NCI-H187 (cell line): ENCODE measurements around the gene USP11.

Experiments
- DNase-seq, 2 experiments: peaks; one replicate each; lab custom pipeline; 2025; lab: John Stamatoyannopoulos, UW

Gene USP11

DNA sequence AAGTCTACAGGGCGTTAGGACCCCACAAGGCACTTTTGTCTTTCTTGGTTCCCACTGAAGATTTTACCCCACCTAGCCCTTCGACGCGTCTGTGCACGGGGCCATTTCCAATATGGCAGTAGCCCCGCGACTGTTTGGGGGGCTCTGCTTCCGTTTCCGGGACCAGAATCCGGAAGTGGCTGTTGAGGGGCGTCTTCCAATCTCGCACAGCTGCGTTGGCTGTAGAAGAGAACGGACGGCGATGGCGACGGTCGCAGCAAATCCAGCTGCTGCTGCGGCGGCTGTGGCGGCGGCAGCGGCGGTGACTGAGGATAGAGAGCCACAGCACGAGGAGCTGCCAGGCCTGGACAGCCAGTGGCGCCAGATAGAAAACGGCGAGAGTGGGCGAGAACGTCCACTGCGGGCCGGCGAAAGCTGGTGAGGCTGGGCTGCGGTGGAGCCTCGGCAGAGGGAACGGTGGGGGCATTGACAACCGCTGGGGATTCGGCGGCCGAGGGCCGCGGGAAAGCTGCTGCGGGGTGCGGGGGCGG, at the start of gene USP11:
Gene USP11, plus strand, starts transcription at position 207 of the 530 bp plus-strand sequence. Its CDS starts 35 bp downstream, at position 242.
- DNase-seq = no peak

DNA sequence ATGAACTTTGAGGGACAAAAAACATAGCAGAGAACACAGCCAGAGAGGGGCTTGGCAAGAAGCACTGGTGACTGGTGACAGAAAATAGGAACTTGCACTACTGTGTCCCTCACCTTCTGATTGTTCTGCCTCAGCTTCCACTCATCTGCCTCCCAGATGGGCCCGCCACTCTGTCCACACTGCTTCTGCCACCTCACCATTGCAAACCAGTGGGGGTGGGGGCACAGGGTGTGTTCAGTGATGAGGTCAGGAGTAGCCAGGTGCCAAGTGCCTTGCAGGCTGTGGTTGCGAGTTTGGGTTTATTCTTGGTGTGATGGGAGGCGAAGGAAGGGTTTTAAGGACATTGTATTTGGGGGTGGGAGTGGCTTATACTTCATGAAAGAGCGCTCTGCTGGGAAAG, 48.3 kb upstream of the USP11 start:
- DNase-seq = no peak

DNA sequence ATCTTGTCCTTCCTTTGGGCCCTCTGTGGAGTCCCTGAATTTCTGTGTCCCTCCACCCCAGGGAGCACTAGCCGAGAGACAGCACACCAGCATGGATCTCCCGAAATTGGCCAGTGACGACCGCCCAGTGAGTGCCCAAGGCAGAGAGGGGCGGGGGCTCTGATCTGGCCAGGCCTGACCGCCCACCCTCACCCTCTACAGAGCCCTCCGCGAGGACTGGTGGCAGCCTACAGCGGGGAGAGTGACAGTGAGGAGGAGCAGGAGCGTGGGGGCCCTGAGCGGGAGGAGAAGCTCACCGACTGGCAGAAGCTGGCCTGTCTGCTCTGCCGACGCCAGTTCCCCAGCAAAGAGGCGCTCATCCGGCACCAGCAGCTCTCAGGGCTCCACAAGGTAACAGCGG, 47.6 kb upstream of the USP11 start:
- DNase-seq = no peak

DNA sequence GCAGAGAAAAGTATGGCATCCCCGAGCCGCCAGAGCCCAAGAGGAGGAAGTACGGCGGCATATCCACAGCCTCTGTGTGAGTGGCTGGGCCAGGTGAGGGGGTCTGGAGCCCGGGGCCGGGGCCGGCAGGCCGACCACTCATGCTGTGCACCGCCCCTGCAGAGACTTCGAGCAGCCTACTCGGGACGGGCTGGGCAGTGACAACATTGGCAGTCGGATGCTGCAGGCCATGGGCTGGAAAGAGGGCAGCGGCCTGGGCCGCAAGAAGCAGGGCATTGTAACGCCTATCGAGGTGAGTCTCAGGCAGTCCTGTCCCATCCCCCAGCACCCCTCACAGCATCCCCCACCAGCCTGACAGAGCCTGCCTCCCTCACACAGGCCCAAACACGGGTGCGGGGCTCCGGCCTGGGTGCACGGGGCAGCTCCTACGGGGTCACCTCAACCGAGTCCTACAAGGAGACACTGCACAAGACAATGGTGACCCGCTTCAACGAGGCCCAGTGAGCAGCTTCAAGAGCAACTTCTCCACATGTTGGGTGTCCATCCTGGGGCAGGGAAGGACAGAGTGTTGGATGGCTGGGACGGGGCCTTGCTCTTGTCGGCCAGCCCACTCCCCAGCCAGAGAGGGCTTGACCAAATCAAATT, 46.6 kb upstream of the USP11 start:
- DNase-seq = no peak

DNA sequence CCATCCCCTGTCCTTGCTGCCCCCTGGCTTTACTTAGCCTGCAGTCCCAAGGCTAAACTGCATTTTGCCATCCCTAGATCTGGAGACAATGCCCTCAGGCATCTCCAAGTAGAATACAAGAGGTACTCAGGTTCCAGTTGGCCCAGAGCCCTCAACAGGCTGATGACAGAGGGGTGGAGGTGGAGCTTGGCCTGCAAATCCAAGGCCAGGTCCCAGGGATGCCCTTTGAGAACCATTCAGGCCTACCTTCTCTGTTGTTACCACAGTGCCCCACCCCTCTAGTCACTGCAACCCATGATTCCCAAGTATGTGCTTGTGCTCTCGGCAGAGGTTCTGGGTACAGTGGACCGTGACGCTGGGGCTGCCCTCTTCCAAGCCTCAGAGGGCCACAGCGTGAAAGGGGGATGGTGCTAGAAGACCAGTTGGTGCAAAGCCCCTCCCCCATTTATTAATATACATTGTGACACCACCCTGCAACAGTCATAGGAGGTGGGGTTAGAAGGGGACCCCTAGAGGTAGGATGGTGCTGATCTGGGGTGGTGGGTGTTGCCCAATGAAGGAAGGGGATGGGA, 45.6 kb upstream of the USP11 start:
- DNase-seq = no peak

DNA sequence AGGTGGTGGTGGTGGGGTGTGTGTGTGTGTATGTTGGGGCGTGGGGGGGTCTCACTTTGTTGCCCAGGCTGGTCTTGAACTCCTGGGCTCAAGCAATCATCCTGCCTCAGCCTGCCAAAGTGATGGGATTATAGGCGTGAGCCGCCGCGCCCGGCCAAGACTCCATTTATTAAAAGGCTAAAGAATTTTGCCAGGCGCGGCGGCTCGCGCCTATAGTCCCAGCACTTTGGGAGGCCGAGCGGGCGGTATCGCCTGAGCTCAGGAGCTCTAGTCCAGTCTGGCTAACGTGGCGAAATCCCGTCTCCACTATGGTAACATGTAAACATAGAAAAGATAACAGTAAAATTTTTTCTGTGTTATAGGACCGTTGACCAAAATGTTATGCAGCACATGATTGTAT, 42.9 kb upstream of the USP11 start:
- no peak for DNase-seq

DNA sequence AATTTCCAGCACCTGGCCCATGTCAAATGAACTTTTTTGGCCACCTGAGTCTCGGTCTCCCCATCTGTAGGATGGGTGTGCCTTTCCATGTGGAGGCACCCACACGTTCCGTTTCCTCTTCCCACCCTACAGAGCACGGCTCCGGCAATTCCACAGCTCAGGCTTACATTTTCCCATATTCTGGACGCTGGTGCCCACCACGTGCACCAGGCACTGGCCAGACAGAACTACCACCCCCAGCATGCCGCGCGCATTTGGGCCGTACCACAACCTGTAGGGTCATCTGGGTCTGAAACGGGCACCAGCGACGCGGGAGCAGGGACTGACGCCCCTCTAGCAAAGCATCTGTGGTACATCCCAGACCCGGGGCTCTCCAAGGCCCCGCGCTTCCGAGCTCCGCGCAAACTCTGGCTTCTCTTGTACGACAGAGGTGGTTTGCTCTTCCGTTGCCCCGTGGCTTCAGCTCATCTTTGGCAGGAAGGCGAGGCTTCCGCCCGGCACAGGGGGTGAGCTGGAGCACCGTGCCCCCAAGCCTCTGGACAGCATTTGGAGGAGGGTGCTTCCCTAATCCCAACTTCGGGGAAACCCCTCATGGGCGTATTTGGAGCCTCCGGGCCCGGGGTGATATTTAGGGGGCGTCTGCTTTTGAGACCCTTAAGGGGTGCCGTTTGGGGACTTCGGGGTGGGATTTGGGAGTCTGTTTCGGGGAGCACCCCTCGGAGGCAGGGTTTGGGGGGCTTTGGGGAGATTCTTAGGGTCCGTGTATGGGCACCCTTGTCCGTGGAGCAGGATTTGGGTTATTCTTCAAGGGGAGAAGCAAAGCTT, 42.2 kb upstream of the USP11 start:
- DNase-seq = peak; percentile 35 to 66

DNA sequence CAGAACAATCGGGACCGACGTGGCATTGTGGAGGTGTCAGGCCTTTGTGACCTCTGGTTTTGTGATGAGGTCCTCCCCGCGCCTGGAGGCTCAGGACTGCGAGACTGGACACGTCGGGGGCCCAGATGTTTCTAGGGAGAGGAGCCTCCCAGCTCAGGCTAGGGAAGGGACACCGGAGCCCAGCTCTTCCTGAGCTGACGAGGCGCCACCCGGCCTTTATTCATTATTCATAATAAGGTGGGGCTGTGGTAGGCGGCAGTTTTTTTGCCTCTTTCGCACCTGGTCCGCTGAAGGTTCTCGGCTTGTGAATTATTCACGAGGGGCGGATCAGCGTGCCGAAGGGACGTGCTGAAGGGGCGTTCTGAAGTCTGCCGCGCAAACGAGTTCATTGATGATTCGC, 41.5 kb upstream of the USP11 start:
- DNase-seq = no peak

DNA sequence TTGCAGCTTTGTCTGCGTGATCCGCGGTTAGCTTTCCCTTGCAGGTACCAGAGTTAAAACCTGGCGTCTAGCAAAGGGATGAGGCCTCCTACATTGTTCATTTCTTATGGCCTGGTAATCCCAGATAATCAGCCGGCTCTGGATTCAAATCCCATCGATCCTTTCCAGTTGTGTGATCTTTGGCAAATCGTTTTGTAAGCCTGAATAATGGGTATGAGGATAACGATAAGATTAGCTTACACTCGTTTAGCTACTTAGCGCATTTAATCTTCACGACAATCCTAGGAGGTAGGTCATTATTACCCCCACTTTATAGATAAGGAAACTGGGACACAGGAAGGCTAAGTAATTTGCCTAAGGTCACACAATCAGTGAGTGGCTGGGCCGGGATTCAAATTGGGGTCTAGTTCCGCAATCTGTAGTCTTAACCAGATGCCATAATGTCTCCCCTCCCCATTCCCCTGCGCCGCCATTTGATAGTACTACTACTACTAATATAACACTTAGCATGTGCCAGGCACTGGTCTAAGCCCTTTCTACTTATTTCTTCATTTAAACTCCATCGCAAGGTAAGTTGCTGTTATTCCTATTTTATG, 40.9 kb upstream of the USP11 start:
- DNase-seq = no peak

DNA sequence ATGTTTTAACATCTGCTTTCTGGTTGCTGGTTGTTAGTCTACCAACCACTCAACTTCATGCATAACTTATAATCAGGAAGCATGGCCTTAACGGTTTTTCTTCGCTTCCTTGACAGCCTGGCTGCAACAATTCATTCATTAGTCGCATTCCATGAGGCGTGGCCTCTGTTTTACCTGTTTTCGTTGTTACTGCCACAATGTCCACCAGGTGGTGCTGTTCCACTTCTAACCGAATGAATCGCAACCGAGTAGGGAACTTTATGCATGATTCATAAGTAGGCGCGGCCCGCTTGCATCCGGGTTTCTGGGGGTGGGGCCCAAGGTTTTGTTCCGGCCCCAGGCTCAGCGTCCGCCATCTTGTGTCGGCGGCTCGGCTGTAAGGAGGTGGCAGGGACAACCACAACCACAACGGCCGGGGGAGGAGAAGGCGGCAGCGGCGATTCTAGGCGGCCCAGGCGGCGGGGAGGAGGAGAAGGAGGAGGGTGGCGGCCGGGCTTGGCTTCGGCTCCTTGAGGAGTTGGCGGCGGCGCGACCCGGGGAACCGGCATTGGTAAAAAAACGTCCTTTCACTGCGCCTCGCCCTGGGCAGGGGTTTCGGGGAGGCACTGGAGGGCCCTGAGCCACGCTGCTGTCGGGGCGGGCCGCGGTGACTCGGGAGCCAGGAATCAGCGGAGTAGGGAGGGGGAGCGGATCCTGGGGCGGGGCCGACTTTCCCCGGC, 39.2 kb upstream of the USP11 start, which contains the start of gene UBA1:
Gene UBA1, plus strand, starts transcription at position 355 of the 719 bp plus-strand sequence. CDS start 4,974 bp downstream, outside the sequence.
- peak; percentile 86 to 88 for DNase-seq

DNA sequence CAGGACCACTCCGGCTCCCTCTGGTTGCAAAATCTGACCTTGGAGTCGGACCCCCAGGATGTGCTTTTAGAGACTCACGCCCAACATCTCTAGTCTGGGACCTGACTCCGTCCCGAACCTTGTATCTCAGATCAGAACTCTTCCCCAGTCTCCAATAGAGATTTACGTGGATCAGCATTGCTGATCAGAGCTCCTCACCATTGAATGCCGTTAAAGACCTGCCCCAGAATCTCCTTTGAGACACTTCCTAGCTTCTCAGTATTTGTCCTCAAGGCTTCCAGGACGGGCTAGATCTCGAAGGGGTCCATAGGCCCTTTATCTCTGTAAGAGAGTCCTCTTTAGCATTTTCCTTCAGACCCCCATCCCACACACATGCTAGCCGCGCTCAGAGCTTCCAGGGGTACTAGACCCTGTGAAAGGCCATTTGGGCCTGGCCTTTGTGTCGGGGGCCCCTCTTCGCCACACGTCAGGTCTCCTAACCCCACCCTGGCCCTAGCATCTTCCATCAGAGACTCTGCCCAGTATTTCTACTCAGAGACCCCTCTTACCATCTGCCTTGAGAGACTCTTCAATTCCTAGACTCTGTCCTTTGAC, 38.5 kb upstream of the USP11 start:
- no peak for DNase-seq

DNA sequence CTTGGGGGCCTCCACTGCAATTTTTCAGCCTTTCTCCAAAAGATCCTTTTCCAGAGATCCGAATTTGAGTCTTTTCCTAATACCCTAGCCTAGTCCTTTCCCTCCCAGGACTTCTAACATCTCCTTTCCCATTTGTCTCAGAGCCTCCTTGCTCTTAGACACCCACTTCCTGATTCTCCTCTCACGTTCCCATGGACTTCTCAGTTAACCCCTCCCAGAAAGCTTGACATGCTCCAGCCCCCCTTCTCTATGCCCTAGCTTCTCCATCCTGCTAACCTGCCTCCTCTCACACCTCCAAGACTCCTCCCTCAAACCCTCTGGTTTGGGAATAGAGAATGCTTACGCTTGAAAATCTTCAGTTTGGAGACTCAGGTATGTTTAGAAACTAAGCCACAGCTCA, 36.7 kb upstream of the USP11 start:
- DNase-seq = no peak

DNA sequence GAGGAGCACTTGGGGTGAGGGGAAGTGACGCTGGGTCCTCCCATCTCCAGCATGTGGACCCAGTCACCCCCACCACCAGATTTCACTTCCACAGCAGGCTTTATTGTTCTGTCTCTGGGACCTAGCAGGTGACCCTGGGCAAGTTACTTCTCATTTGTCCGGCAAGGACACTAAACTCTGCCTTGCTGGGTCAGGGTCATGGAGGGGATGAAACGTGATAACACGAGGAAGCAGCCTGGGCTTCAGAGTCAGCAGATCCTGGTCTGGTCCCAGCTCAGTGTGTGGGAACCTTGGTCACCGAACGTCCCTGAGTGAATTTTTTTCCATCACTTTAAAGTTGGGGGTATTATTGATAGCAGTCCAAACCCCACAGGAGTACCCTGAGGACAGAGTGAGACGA, 35.3 kb upstream of the USP11 start:
- DNase-seq = no peak

DNA sequence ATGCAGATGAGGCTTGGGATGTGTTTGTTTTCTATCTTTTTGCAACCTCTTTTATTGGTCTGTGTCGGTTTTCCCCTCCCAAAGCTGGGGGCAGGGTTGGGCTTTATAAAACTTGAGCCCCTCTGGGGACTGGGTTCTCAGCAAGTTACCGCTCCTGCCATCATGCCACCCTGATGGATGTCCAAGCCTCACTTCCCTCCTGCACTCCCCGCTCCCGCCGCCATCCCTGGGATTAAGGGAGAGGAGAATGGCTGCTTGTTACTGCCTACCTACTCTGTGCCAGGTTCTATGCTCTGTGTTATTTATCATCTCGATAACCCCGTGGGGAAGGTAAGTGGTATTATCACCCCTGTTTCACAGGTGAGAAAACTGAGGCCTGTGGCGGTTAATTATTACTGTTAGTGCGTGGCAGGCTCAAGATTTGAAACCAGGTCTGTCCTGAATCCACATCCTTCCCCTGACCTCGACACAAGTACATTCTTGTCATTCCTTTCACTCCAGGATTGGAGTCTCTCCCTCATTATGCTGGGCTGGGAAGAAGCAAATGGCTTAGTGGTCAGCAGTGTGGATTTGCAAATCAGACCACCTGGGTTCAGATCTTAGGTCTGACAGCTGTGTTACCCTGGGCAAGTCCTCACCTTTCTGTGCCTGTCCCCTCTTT, 34.7 kb upstream of the USP11 start:
- DNase-seq = no peak

DNA sequence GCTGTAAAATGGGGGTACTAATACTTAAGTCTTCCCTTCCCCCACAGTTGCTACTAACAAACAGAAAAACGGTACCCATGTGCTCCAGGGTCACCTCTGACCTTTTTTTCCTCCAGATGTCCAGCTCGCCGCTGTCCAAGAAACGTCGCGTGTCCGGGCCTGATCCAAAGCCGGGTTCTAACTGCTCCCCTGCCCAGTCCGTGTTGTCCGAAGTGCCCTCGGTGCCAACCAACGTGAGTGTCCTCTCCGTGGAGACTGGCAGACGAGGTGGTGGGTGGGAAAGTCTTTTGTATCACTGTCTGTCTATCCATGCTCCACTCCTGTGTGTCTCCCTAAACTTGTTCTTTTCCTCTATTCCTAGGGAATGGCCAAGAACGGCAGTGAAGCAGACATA, 34.1 kb upstream of the USP11 start:
- no peak for DNase-seq

DNA sequence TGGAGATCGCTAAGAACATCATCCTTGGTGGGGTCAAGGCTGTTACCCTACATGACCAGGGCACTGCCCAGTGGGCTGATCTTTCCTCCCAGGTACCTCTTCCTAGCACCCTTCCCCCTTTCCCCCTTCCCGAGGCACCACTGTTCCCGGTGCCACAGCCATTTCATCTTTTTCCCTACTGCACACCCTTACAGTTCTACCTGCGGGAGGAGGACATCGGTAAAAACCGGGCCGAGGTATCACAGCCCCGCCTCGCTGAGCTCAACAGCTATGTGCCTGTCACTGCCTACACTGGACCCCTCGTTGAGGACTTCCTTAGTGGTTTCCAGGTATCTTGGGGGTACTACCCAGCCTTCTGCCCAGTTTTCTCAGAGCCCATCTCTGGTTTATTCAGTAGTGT, 33.5 kb upstream of the USP11 start:
- no peak for DNase-seq

DNA sequence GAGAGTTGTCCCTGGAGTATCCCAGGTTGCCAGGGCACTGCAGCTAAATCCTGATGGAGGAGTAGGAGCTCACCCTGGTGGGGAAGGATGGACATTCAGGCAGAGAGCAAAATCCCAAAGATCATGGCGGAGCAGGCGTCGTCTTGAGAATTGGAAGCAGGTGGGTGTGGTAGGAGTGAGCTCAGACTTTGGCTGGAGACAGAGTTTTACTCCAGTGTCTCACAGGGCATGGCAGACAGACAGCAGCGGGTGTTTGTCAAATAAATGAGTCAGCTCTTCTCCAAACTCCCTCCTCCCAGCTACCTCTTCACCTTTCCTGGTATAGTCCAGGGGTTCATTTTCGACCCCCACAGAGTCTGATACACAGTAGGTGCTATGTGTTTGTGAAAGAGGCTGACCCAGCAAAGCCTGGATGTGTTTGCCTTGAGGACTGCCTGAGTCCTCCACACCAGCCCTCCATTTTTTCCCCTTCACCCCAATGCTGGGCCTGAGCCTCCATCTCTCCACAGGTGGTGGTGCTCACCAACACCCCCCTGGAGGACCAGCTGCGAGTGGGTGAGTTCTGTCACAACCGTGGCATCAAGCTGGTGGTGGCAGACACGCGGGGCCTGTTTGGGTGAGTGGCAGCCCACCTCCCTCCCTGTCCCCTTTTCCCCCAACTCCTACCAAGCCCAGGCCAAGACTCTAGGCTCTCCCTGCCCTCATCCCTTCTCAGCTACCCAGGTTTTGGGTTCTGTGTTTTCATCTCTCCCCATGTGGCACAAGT, 32.2 kb upstream of the USP11 start:
- no peak for DNase-seq

DNA sequence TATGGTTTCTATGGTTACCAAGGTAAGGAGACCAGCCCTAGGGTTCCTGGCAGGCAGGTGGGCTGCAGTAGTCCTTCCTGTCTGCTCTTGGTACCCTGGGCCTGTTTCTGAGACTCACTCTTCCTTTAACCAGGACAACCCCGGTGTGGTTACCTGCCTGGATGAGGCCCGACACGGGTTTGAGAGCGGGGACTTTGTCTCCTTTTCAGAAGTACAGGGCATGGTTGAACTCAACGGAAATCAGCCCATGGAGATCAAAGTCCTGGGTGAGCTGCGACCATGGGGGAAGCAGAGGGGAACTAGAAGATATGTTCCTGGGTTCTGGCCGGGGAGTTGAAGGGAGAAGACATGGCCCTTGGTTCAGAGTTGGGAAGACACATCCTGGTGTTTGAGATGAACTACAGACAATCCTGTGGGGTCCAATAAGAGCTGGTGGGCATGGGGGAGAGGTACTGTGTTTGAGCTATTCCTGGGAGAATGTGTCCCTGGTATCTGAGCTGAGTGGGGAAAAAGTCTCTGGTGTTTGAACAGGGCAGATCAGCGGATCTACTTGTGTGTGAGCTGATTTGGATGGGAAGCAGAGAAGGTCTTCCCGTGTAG, 31.4 kb upstream of the USP11 start:
- no peak for DNase-seq

DNA sequence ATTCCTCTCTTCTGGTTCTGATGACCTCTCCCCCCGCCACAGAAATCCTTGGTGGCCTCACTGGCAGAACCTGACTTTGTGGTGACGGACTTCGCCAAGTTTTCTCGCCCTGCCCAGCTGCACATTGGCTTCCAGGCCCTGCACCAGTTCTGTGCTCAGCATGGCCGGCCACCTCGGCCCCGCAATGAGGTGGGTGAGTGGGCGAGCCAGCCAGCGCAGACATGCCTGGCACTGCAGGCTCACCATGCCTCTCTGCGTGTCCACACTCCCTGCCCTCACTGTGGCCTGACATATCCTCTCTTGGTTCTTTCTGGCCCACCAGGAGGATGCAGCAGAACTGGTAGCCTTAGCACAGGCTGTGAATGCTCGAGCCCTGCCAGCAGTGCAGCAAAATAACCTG, 30.5 kb upstream of the USP11 start:
- DNase-seq = no peak

DNA sequence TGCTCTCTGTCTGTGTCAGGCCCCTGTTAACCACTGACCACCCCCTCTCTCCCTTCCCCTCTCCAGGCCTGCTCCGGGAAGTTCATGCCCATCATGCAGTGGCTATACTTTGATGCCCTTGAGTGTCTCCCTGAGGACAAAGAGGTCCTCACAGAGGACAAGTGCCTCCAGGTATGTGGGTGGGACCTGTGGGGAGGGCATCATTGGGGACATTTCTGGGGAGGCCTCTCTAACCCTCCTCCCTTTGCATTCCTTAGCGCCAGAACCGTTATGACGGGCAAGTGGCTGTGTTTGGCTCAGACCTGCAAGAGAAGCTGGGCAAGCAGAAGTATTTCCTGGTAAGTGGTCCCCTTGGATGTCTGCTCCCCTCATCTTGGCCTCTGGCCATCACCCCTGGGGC, 29.9 kb upstream of the USP11 start:
- DNase-seq = no peak
